SU-DHL-6 (cell line): ENCODE data around the gene TMEM190.

Experiments
- H2AFZ ChIP-seq: fragments of 200-600 bp; sonication (generic); 2 replicates; pipeline ENCODE4 v1.6.1; 2014; ENCODE audit warnings: low read depth, mild to moderate bottlenecking, moderate library complexity, mixed read lengths, antibody characterized with exemption, low read length; ENCODE audit not compliant: severe bottlenecking
- H3F3A ChIP-seq: fragments of 200-600 bp; shearing (Covaris generic); 2 replicates; pipeline ENCODE4 v1.6.0; 2016; ENCODE audit warnings: antibody characterized with exemption, mild to moderate bottlenecking; ENCODE audit not compliant: insufficient read depth
- H3K27ac ChIP-seq: fragments of 200-600 bp; sonication (generic); 2 replicates; pipeline ENCODE4 v1.5.1; 2016; ENCODE audit warnings: low read depth, mild to moderate bottlenecking, low read length, moderate library complexity, mixed read lengths
- H3K27me3 ChIP-seq: fragments of 200-600 bp; sonication (generic), shearing (Covaris generic); 2 replicates; pipeline ENCODE4 v1.6.0; 2014; ENCODE audit warnings: mild to moderate bottlenecking, low read length
- H3K36me3 ChIP-seq: fragments of 200-600 bp; sonication (generic); 2 replicates; pipeline ENCODE4 v1.6.1; 2014; ENCODE audit warnings: mild to moderate bottlenecking, low read length, mixed read lengths
- H3K4me2 ChIP-seq: fragments of 300-600, 200-600 bp; shearing (Covaris generic), sonication (generic); 2 replicates; pipeline ENCODE4 v1.6.0; 2014; ENCODE audit warnings: low read length, low read depth, mild to moderate bottlenecking; ENCODE audit not compliant: poor library complexity, severe bottlenecking
- H3K4me3 ChIP-seq: fragments of 200-600 bp; sonication (generic); 2 replicates; pipeline ENCODE4 v1.5.1; 2014; ENCODE audit warnings: antibody characterized with exemption, low read length, mild to moderate bottlenecking, mixed read lengths; ENCODE audit not compliant: insufficient read depth, poor library complexity, severe bottlenecking
- H3K79me2 ChIP-seq: fragments of 200-600 bp; sonication (generic); 2 replicates; pipeline ENCODE4 v1.6.1; 2014; ENCODE audit warnings: mild to moderate bottlenecking, low read length, moderate library complexity; ENCODE audit not compliant: insufficient read depth
- H3K9ac ChIP-seq: fragments of 200-600 bp; sonication (generic); 2 replicates; pipeline ENCODE4 v1.7.0; 2014; ENCODE audit warnings: mild to moderate bottlenecking, low read length
- H3K9me2 ChIP-seq: fragments of 200-600 bp; sonication (generic); replicated peaks from 2 replicates; pipeline ENCODE4 v1.6.1; 2014; ENCODE audit warnings: low read length; ENCODE audit not compliant: insufficient read depth
- H3K9me3 ChIP-seq: fragments of 200-600 bp; sonication (generic); 2 replicates; pipeline ENCODE4 v1.6.1; 2014; ENCODE audit warnings: low read length, mixed read lengths; ENCODE audit not compliant: insufficient read depth
- H4K20me1 ChIP-seq: fragments of 200-600 bp; sonication (generic); 2 replicates; pipeline ENCODE4 v1.6.1; 2014; ENCODE audit warnings: low read depth, mild to moderate bottlenecking, antibody characterized with exemption, low read length, moderate library complexity, mixed read lengths
- EZH2phosphoT487 ChIP-seq: fragments of 200-600 bp; sonication (generic), shearing (Covaris generic); conservative IDR thresholded peaks from 2 replicates; pipeline ENCODE4 v1.6.1; 2018; ENCODE audit warnings: mild to moderate bottlenecking, antibody characterized with exemption, low read length, moderate library complexity, mixed read lengths
- TF ChIP-seq, protein P1 (sequence below): fragments of 200-600 bp; sonication (generic); IDR thresholded peaks from one replicate; pipeline ENCODE4 v1.5.1; 2017; ENCODE audit warnings: antibody characterized with exemption, mild to moderate bottlenecking, low read length, moderate library complexity; ENCODE audit not compliant: insufficient read depth, poor library complexity, severe bottlenecking

TMEM190 gene

DNA sequence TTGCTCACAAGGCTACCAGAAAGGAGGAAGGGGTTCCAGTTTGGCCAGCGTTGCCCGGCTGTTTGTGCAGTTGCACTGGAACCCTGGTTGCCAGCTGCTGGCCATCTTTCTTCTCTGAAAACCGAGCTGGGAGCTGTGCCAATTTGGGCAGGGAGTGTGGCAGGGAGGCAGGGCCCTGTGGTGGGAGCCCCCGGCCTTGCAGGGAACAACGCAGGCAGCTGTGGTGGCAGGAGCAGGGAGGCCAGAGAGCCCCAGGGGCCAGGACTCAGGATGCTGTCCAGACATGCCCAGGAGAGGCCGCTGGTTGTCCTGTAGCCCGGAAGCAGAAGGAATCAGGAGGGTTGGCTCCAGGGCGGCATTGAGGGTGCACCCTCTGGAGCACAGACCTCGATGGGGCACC, 32.2 kb upstream of the TMEM190 start:
- 0 out of 2 replicates have a peak, but pooled peaks cover 8% of the 10 kb centered on the region for H3K79me2 ChIP-seq
- H3K36me3 ChIP-seq: no peaks in the 10 kb centered on the region
- no peaks in the 10 kb centered on the region for H3K9me3 ChIP-seq
- H3K9ac ChIP-seq: no peak overlapping the region
- no peaks in the 10 kb centered on the region for H4K20me1 ChIP-seq
- H3F3A ChIP-seq: no peaks in the 10 kb centered on the region
- no peak overlapping the region for H2AFZ ChIP-seq
- TF ChIP-seq, protein P1, sequence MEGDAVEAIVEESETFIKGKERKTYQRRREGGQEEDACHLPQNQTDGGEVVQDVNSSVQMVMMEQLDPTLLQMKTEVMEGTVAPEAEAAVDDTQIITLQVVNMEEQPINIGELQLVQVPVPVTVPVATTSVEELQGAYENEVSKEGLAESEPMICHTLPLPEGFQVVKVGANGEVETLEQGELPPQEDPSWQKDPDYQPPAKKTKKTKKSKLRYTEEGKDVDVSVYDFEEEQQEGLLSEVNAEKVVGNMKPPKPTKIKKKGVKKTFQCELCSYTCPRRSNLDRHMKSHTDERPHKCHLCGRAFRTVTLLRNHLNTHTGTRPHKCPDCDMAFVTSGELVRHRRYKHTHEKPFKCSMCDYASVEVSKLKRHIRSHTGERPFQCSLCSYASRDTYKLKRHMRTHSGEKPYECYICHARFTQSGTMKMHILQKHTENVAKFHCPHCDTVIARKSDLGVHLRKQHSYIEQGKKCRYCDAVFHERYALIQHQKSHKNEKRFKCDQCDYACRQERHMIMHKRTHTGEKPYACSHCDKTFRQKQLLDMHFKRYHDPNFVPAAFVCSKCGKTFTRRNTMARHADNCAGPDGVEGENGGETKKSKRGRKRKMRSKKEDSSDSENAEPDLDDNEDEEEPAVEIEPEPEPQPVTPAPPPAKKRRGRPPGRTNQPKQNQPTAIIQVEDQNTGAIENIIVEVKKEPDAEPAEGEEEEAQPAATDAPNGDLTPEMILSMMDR: no peak
- no peak for TF ChIP-seq EZH2phosphoT487
- no peak overlapping the region for H3K4me2 ChIP-seq
- no peak overlapping the region for H3K4me3 ChIP-seq
- H3K9me2 ChIP-seq: no peaks in the 10 kb centered on the region
- H3K27ac ChIP-seq: no peak overlapping the region
- H3K27me3 ChIP-seq: no peaks in the 10 kb centered on the region

DNA sequence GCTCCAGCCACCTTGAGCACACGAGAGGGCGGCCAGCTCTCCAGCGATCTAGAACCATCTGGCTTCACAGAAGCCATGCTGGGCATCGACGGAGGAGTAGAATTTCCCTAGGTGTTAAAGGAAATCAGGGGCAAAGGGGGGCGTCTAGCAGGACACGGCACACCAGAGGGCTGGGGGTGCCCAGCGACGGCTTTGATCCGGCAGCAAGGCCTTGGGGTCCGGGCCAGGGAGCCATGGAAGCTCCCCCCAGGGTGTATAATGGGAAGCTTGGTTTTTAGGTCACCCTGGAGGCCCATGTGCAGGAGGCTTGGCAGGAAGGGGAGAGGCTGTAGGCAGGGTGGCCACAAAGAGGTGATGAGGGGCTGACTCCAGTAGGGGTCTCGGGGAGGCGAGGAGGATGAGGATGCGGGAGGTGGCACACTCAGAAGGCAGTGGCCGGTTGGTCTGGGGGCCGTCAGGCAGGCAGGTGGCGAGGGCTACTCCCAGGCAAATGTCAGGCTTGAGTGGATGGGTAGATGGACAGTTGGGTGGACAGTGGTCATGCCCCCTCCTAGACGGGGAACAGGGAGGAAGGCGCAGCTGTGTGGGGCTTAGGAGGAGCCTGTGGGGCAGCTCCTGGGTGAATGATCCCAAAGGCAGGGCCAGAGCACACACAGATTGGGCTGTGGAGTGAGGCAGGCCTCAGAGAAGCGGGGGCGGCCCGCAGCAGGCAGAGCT, 31.4 kb upstream of the TMEM190 start:
- H4K20me1 ChIP-seq: no peaks in the 10 kb centered on the region
- TF ChIP-seq EZH2phosphoT487: no peak
- TF ChIP-seq, protein P1: no peak
- no peaks in the 10 kb centered on the region for H3K36me3 ChIP-seq
- no peak overlapping the region for H3K4me3 ChIP-seq
- no peak overlapping the region for H2AFZ ChIP-seq
- no peak overlapping the region for H3K9ac ChIP-seq
- no peaks in the 10 kb centered on the region for H3F3A ChIP-seq
- H3K27ac ChIP-seq: no peak overlapping the region
- H3K79me2 ChIP-seq: 0 out of 2 replicates have a peak, but pooled peaks cover 6% of the 10 kb centered on the region
- no peaks in the 10 kb centered on the region for H3K9me3 ChIP-seq
- no peak overlapping the region for H3K4me2 ChIP-seq
- no peaks in the 10 kb centered on the region for H3K9me2 ChIP-seq
- no peaks in the 10 kb centered on the region for H3K27me3 ChIP-seq

DNA sequence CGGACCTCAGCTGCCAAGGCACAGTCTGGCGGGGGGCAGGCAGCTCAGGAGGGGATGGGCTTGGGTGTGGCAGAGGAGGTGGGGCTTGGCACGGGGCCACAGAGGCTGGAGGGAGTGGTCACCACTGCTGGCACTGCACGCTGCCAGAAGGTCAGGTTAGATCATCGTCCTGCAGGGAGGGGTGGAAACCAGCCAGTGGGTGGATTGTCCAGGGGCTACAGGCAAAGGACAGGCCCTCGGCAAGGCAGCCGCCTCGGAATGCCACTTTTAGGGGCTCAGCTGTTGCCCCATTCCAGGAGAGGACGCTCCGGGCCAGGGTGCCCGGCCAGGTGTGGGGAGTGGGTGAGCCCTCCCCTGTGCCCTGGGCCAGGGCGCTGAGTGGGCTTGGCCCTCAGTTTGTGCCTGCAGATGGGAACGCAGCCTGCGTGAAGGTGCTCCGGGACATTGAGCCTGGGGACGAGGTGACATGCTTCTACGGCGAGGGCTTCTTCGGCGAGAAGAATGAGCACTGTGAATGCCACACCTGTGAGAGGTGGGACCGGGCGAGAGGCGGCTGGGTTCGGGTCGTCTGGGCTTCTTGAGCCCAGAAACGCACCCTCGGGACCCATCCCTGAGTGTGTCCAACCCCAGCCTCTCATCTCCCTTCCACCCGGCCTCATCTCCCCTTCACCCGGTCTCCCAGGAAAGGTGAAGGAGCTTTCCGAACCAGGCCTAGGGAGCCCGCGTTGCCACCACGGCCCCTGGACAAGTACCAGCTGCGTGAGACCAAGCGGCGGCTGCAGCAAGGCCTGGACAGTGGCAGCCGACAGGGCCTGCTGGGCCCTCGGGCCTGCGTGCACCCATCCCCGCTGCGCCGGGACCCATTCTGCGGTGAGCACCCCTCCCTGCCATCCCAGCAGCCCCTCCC, 30.6 kb upstream of the TMEM190 start:
- Histone ChIP-seq H3K4me3 (no peak overlapping the region), H3K9me3 (no peaks in the 10 kb centered on the region), H3K36me3 (no peaks in the 10 kb centered on the region), H3K9me2 (no peaks in the 10 kb centered on the region), H3K79me2 (no peaks in the 10 kb centered on the region), H3F3A (no peaks in the 10 kb centered on the region), H3K9ac (no peak overlapping the region), H2AFZ (no peak overlapping the region), H4K20me1 (no peaks in the 10 kb centered on the region), H3K27ac (no peak overlapping the region), H3K4me2 (no peak overlapping the region), H3K27me3 (no peaks in the 10 kb centered on the region)
- TF ChIP-seq EZH2phosphoT487: no peak
- TF ChIP-seq, protein P1: no peak
